Measurements from ENCODE around the gene BRINP3.

DNA sequence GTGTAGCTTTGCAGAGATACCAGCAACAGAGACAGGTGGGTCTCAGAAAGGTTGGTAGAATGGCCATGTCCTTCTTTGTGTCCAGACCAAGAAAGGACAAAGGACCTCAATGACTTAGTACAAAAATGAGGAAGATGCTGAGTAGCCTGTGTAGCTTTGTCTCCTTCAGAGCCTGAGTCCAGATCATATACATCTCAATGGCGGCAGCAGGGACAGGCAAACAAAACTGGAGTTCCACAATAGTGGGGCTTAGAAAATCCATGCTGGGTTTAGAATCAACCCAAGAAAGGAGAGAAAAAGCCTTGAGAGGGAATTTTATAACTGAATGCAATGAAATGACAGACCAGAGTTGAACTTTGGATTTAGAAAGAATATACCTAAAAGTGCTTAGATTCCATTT is 339.0 kb downstream of the BRINP3 start:
- TF ChIP-seq ZBED1 (IDR thresholded peaks at IDR 0.05), result no peak
- no peak for TF ChIP-seq ZBTB1 (CRISPR knock-in tag; IDR thresholded peaks at IDR 0.05; ENCODE audit: borderline replicate concordance, low read depth)
